ENCODE results near the gene LY6G6D. TPM values are rescaled to one million over a fixed set of nuclear protein-coding genes. Genes with fewer than 3 reads are reported as not detected.

Gene LY6G6D
- total and polyA plus RNA-seq, 2 donors (not counting 1 experiment from before 2014, with no cell fraction given), result not detected

DNA sequence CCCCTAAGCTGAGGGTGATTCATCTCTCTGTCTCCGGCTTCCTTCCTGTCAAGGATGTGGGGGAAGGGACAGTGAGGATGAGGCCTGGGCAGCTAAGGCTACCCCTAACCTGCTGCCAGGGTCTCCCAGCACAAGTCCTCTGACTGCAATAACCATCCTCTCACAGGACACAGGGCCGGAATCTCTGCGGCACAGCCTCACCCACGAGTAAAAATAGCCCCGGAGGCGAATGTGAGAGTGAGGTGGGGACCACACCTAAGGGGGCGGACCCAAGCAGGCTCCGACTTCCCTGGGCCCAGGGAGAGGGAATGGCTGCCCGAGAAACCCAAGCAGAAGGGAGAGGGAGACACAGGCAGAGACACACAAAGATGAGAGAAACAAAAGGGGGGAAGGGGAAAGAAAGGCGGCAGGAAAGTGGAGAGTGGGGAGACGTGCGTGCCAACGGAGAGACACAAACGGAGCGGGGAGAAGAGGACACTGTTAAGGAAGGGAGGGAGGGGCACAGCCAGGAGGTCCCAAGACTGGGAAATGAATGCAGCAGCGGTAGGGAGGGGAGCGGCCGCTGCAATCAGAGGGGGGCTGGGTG lies 19.8 kb downstream of the LY6G6D start:
- H3K79me2 ChIP-seq (ENCODE audit: control insufficient read depth, insufficient read depth, low read length), result peaks cover 42% of the 10 kb centered on the region

More for the DNA sequence above, 19.8 kb downstream of the LY6G6D start:
- Histone ChIP-seq H3K4me3 (ENCODE audit: control extremely low read depth in 1 of 5, extremely low read depth in 1 of 5, insufficient read depth in 1 of 5, low read depth in 2 of 5, low read length in 4 of 5) (peak overlapping the region; percentile 73 to 99 (median 87)), H2AFZ (ENCODE audit: insufficient read depth, low read depth, low read length, poor library complexity, severe bottlenecking) (peak overlapping the region; percentile 63), H3K27me3 (replicated peaks in 1 of 4; ENCODE audit: control extremely low read depth in 1 of 4, control insufficient read depth in 3 of 4, insufficient read depth in 4 of 4, low read length in 3 of 4) (no peaks in the 10 kb centered on the region), H3K4me1 (ENCODE audit: control insufficient read depth in 2 of 2, insufficient read depth in 2 of 2, low read length in 2 of 2) (peaks cover 50 to 58% of the 10 kb centered on the region in 2 donors), H3K4me2 (replicated peaks; ENCODE audit: low read depth, low read length, poor library complexity, severe bottlenecking) (peak overlapping the region; percentile 82), H4K20me1 (ENCODE audit: control insufficient read depth, insufficient read depth, low read length, poor library complexity, severe bottlenecking) (peaks cover 15% of the 10 kb centered on the region), H3K9me3 (ENCODE audit: control extremely low read depth in 1 of 3, control insufficient read depth in 2 of 3, insufficient read depth in 1 of 3, low read length in 2 of 3) (no peaks in the 10 kb centered on the region), H3K36me3 (replicated peaks in 1 of 2; ENCODE audit: control extremely low read depth in 1 of 2, control insufficient read depth in 1 of 2, extremely low read depth in 1 of 2, insufficient read depth in 2 of 2, low read length in 1 of 2) (peaks cover 4 to 39% of the 10 kb centered on the region in 2 experiments), H3K27ac (ENCODE audit: low read length in 2 of 2) (peak overlapping the region; percentile 81 to 96), H3K9ac (ENCODE audit: low read length) (peak overlapping the region; percentile 91)
- peak; percentile 26 for ATAC-seq (ENCODE audit: low read depth)
- CTCF ChIA-PET, result interaction anchor here (0.9 to 7.8 kb wide), 5 partner anchors 6 to 218 kb away, joined by 3 to 90 read pairs (median 46); partner anchors contain the start of gene DDAH2
- peak; percentile 50 for DNase-seq
- Mint-ChIP-seq H3K27me3 (no peaks in the 10 kb centered on the region), H3K4me3 (peak overlapping the region; percentile 100), H3K9me3 (ENCODE audit: insufficient read depth) (no peaks in the 10 kb centered on the region), H3K27ac (peak overlapping the region; percentile 91), H3K4me1 (peaks cover 80% of the 10 kb centered on the region)
- POLR2A ChIA-PET, result interaction anchor here (0.5 to 2.2 kb wide), 11 partner anchors 31 to 1886 kb away, joined by 3 to 9 read pairs (median 5); partner anchors contain the start of genes ABHD16A, BAG6, HSPA1A and HSPA1L
- TF ChIP-seq, protein P1, sequence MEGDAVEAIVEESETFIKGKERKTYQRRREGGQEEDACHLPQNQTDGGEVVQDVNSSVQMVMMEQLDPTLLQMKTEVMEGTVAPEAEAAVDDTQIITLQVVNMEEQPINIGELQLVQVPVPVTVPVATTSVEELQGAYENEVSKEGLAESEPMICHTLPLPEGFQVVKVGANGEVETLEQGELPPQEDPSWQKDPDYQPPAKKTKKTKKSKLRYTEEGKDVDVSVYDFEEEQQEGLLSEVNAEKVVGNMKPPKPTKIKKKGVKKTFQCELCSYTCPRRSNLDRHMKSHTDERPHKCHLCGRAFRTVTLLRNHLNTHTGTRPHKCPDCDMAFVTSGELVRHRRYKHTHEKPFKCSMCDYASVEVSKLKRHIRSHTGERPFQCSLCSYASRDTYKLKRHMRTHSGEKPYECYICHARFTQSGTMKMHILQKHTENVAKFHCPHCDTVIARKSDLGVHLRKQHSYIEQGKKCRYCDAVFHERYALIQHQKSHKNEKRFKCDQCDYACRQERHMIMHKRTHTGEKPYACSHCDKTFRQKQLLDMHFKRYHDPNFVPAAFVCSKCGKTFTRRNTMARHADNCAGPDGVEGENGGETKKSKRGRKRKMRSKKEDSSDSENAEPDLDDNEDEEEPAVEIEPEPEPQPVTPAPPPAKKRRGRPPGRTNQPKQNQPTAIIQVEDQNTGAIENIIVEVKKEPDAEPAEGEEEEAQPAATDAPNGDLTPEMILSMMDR (IDR thresholded peaks at IDR 0.05), result no peak
- no peak for TF ChIP-seq EZH2 (IDR thresholded peaks at IDR 0.05; ENCODE audit: borderline replicate concordance, insufficient read depth, low read depth, low read length, poor library complexity, severe bottlenecking)
- 1% methylated on average over 11 of the region's 18 CpGs for WGBS (ENCODE audit: insufficient coverage)
- intact Hi-C loops (cut with micrococcal nuclease), result loop anchor here (5.0 to 10.0 kb wide), 5 partner anchors 68 to 460 kb away; partner anchors contain the start of genes CSNK2B, DDX39B, DXO and EHMT2
